Activated naive CD8-positive, alpha-beta T cell treated with anti-CD3 and anti-CD28 coated beads, Interleukin-2, amount 50 U/mL, for 24 hours (primary cell): ENCODE results near the gene CRLF2.
A peak's percentile ranks its signal among the peaks of the same experiment; 100 is the strongest.
"Not testable (repeated sequence)": the region's sequence is repeated elsewhere in the genome, so short reads cannot be mapped to it uniquely, and the experiment has no call there.

Source experiments
- ATAC-seq: fragments of 150-1000 bp; cut with Tn5 transposase; one replicate; pipeline ENCODE4 v1.10.0; 2021
- DNase-seq: peaks from one replicate; pipeline ENCODE4 v3.0.0; 2021
- H3K27ac Mint-ChIP-seq: one replicate; pipeline ENCODE4 v1.8.0; 2021; ENCODE audit warnings: mild to moderate bottlenecking, mixed read lengths
- H3K27me3 Mint-ChIP-seq: one replicate; pipeline ENCODE4 v1.8.0; 2021; ENCODE audit warnings: mixed read lengths
- H3K36me3 Mint-ChIP-seq: one replicate; pipeline ENCODE4 v1.8.0; 2021; ENCODE audit warnings: low read depth, mixed read lengths
- H3K4me1 Mint-ChIP-seq: one replicate; pipeline ENCODE4 v1.8.0; 2021; ENCODE audit warnings: mixed read lengths
- H3K4me3 Mint-ChIP-seq: one replicate; pipeline ENCODE4 v1.8.0; 2021; ENCODE audit warnings: mild to moderate bottlenecking, moderate library complexity, mixed read lengths
- H3K9me3 Mint-ChIP-seq: one replicate; pipeline ENCODE4 v1.8.0; 2021; ENCODE audit warnings: mixed read lengths

The CRLF2 gene

DNA sequence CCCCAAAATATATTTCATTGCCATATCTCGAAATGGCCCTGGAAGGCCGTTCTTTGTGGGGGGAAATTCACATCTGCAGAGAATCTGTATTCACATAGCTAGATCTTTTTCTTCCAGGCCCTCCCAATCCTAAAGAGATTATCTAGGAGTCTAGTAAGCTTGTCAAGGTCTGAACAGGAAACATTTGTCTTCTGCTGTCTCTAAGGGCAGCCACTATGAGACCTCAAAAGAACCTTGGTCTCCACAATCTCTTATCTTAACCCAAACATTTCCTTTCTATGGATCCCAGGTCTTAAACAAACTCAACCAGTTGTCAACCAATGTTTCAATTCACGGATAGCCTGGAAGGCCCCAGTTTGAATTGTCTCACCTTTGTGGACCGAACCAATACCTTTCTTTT is 45.0 kb downstream of the CRLF2 start:
- Mint-ChIP-seq H3K4me1 (peaks cover 8% of the 10 kb centered on the region), H3K4me3 (no peak overlapping the region), H3K27me3 (peaks cover 24% of the 10 kb centered on the region), H3K36me3 (no peaks in the 10 kb centered on the region), H3K27ac (no peak overlapping the region), H3K9me3 (no peaks in the 10 kb centered on the region)
- DNase-seq (no peak), ATAC-seq (no peak)

GRCh38 chrX:1165535-1166196 is 46.8 kb downstream of the CRLF2 start:
- ATAC-seq, result peak; percentile 25
- Mint-ChIP-seq H3K27ac (no peak overlapping the region), H3K27me3 (peaks cover 25% of the 10 kb centered on the region), H3K9me3 (peaks cover 2% of the 10 kb centered on the region), H3K4me3 (peak overlapping the region; percentile 16), H3K4me1 (peaks cover 8% of the 10 kb centered on the region), H3K36me3 (no peaks in the 10 kb centered on the region)
- DNase-seq, result peak; percentile 21

DNA sequence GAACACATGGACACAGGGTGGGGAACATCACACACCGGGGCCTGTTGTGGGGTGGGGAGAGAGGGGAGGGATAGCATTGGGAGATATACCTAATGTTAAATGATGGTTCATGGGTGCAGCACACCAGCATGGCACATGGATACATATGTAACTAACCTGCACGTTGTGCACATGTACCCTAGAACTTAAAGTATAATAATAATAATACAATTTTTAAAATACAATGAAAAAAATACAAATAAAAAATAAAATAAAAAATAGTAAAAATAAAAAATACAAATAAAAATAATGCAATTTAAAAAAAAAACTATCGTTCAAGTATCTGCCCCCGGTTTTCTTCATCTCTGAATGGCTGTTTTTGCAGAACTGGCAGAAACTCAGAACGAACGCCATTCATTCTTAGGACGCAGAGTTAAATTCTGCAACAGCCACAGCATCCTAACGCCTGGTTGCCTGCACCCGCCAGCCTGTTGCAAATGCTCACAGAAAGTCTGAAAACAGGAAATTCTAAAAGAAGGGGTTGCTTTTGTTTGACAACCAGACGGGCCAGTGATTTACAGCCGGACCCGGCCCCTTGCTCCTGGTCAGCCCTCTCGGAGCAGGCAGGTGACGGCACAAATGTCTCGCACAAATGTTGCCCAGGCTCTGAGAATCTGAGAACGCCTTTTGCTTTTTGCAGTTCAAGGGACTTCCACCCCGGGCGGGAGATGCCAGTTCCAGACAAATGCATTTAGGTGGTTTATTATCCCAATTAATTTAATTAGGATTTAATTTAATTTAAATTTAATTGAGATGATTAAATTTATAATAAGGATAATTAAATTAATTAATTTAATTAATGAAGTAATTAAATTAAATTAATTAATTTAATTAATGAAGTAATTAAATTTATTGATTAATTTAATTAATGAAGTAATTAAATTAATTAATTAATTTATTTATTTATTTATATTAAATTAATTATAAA is 47.8 kb downstream of the CRLF2 start:
- DNase-seq (no peak), ATAC-seq (no peak)
- H3K27ac Mint-ChIP-seq, result no peak overlapping the region
- no peak overlapping the region for H3K4me3 Mint-ChIP-seq
- H3K9me3 Mint-ChIP-seq, result peaks cover 12% of the 10 kb centered on the region
- no peaks in the 10 kb centered on the region for H3K36me3 Mint-ChIP-seq
- peaks cover 8% of the 10 kb centered on the region for H3K4me1 Mint-ChIP-seq
- H3K27me3 Mint-ChIP-seq, result peaks cover 30% of the 10 kb centered on the region

DNA sequence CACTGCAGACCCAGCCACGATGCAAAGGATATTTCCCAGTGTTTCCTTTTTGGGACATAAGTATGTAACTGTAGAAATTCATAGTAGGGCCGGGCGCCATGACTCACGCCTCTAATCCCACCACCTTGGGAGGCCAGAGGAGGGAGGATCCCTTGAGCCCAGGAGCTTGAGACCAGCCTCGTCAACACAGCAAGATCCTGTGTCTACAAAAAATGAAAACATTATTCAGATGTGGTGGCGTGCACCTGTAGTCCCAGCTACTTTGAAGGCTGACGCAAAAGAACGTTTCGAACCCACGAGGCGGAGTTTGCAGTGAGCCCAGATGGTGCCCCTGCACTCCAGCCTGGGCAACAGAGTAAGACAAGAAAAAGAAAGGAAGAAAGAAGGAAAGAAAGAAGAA is 49.2 kb downstream of the CRLF2 start:
- Mint-ChIP-seq H3K36me3 (no peaks in the 10 kb centered on the region), H3K27ac (no peak overlapping the region), H3K9me3 (peaks cover 17% of the 10 kb centered on the region), H3K4me1 (peaks cover 8% of the 10 kb centered on the region), H3K27me3 (peaks cover 32% of the 10 kb centered on the region), H3K4me3 (no peak overlapping the region)
- ATAC-seq (no peak), DNase-seq (no peak)

DNA sequence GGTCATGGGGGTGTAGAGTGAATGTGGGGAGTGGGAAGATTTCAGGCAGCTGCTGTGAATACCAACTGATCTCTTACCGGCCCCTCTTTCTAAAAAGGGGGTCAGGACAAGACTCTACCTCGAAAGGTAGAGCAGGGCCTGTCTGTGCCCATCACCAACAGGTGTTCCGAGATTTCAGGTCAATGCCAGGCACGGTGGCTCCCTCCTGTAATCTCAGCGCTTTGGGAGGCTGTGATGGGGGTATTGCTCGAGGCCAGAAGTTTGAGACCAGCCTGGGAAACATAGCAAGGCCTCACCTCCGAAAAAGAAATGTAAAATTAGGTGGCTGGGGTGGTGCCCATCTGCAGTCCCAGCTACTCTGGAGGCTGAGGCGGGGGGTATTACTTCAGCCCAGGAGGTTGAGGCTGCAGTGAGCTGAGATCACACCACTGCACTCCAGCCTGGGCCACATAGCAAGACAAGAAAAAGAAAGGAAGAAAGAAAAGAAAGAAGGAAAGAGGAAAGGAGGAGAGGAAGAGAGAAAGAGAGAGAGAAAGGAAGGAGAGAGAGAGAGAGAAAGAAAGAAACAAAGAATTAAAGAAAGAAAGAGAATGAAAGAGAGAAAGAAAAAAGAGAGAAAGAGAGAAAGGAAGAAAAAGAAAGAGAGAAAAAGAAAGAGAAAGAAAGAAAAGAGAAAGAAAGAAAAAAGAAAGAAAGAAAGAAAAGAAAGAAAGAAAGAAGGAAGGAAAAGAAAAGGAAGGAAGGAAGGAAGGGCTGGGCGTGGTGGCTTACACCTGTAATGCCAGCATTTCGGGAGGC is 50.1 kb downstream of the CRLF2 start:
- peaks cover 17% of the 10 kb centered on the region for H3K9me3 Mint-ChIP-seq
- ATAC-seq (no peak), DNase-seq (no peak)
- peaks cover 32% of the 10 kb centered on the region for H3K27me3 Mint-ChIP-seq
- H3K27ac Mint-ChIP-seq, result no peak overlapping the region
- H3K4me3 Mint-ChIP-seq, result no peak overlapping the region
- no peaks in the 10 kb centered on the region for H3K36me3 Mint-ChIP-seq
- peaks cover 8% of the 10 kb centered on the region for H3K4me1 Mint-ChIP-seq

GRCh38 chrX:1159548-1159947 is 52.9 kb downstream of the CRLF2 start:
- ATAC-seq, result no peak
- H3K9me3 Mint-ChIP-seq, result peaks cover 17% of the 10 kb centered on the region
- peaks cover 25% of the 10 kb centered on the region for H3K27me3 Mint-ChIP-seq
- H3K4me1 Mint-ChIP-seq, result peaks cover 1% of the 10 kb centered on the region
- H3K4me3 Mint-ChIP-seq, result no peak overlapping the region
- H3K27ac Mint-ChIP-seq, result no peak overlapping the region
- no peaks in the 10 kb centered on the region for H3K36me3 Mint-ChIP-seq
- DNase-seq, result no peak

DNA sequence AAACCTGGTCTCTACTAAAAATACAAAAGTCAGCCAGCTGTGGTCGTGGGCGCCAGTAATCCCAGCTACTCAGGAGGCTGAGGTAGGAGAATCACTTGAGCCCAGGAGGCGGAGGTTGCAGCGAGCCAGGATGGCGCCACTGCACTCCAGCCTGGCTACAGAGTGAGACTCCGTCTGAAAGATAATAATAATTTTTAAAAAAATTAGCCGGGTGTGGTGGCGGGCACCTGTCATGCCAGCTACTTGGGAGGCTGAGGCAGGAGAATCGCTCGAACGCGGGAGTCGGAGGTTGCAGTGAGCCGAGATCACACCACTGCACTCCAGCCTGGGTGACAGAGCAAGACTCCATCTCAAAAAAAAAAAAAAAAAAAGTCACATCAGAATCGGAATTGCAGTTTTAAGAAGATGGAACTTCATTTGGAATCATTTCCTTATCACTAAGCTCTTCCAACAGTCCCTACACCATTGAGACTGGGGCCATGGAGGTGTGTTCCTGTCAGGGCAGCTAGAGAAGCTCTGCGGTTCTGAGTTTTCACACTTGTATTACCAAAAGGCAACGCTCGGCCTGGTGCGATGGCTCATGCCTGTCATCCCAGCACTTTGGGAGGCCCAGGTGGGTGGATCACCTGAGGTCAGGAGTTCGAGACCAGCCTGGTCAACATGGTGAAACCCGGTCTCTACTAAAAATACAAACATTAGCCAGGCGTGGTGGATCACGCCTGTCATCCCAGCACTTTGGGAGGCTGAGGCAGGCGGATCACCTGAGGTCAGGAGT is 55.6 kb downstream of the CRLF2 start:
- not testable (repeated sequence) for H3K4me3 Mint-ChIP-seq, H3K36me3 Mint-ChIP-seq, H3K27ac Mint-ChIP-seq, DNase-seq, H3K4me1 Mint-ChIP-seq, ATAC-seq
- Mint-ChIP-seq H3K27me3 (peaks cover 13% of the 10 kb centered on the region), H3K9me3 (peaks cover 17% of the 10 kb centered on the region)

DNA sequence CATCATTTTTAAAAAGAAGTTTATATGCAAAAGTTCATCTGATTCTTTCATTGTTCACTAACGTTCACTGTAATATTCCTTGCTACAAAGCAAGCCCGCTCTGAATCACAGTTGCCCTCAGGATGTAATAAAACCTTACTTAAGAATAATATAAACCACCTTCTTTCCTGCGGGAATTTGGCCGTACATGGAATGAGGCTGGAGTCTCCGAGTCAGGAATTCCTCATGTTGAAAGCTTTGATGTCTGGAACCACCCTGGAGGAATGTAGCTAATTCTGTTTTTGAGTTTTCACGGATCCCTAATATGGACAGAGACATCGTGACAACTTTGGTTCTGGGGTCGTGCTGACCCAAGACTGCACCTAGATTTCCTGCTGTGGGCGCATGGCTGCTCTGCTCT is 58.5 kb downstream of the CRLF2 start:
- no peak for DNase-seq
- H3K27me3 Mint-ChIP-seq, result peaks cover 13% of the 10 kb centered on the region
- no peaks in the 10 kb centered on the region for H3K4me1 Mint-ChIP-seq
- H3K9me3 Mint-ChIP-seq, result no peaks in the 10 kb centered on the region
- no peak overlapping the region for H3K27ac Mint-ChIP-seq
- no peak for ATAC-seq
- H3K4me3 Mint-ChIP-seq, result no peak overlapping the region
- no peaks in the 10 kb centered on the region for H3K36me3 Mint-ChIP-seq

- Mint-ChIP-seq H3K27ac (no peak overlapping the region), H3K4me3 (no peak overlapping the region), H3K36me3 (no peaks in the 10 kb centered on the region), H3K4me1 (no peaks in the 10 kb centered on the region), H3K9me3 (no peaks in the 10 kb centered on the region), H3K27me3 (peaks cover 14% of the 10 kb centered on the region)
- DNase-seq (no peak), ATAC-seq (peak; percentile 20)
Measured at GRCh38 chrX:1152090-1152489, 60.4 kb downstream of the CRLF2 start.

- Mint-ChIP-seq H3K36me3 (no peaks in the 10 kb centered on the region), H3K27ac (no peak overlapping the region), H3K27me3 (peaks cover 14% of the 10 kb centered on the region), H3K4me3 (no peak overlapping the region), H3K9me3 (no peaks in the 10 kb centered on the region), H3K4me1 (no peaks in the 10 kb centered on the region)
- DNase-seq (no peak), ATAC-seq (no peak)
Measured at GRCh38 chrX:1151378-1152077, 60.9 kb downstream of the CRLF2 start.

GRCh38 chrX:1150569-1151347 is 61.7 kb downstream of the CRLF2 start:
- Mint-ChIP-seq H3K27me3 (peaks cover 14% of the 10 kb centered on the region), H3K27ac (no peak overlapping the region), H3K9me3 (no peaks in the 10 kb centered on the region), H3K36me3 (no peaks in the 10 kb centered on the region), H3K4me1 (no peaks in the 10 kb centered on the region), H3K4me3 (no peak overlapping the region)
- ATAC-seq (no peak), DNase-seq (no peak)

DNA sequence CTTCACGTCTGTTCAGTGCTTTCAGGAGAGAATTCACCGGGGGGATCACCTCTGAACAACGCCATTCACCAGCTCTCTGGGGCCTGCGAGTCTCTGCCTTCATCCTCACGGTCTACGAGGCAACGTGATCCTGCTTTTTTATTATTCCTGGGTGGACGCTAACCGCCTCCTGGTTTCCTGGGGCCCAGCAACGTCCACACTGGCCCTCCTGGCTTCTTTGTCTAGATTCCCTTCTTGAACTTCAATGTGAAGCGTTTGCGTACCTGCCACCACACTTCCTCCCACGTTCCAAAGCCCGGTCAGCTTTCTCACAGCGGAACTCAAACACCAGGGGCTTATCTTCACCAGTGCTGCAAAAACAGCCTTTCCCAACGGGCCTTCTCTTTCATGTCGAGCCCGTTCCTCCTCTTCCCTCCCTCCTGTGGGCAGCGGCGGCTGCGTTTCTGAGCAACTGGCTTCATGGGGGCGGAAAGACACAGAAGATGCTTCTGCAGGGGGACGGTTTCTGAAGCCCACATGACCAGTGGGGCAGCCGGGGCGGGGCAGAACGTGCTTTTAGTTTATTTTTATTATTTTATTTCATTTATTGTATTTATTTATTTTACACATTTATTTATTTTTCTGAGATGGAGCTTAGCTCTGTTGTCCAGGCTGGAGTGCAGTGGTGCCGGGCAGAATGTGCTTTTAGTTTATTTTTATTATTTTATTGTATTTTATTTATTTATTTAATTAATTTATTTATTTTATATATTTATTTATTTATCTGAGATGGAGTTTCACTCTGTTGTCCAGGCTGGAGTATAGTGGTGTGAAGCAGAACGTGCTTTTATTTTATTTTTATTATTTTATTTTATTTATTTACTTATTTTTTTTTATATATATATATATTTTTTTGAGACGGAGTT is 64.6 kb downstream of the CRLF2 start:
- Mint-ChIP-seq H3K27me3 (peaks cover 14% of the 10 kb centered on the region), H3K4me3 (no peak overlapping the region), H3K36me3 (no peaks in the 10 kb centered on the region), H3K27ac (no peak overlapping the region), H3K4me1 (no peaks in the 10 kb centered on the region), H3K9me3 (no peaks in the 10 kb centered on the region)
- ATAC-seq (no peak), DNase-seq (no peak)
